ENCODE data around the gene ARAP1. TPM values are rescaled to one million over a fixed set of nuclear protein-coding genes. Genes with fewer than 3 reads are reported as not detected.

ARAP1 gene
- polyA plus RNA-seq, 3 donors = 48.7 to 487 (median 79.0) TPM

GRCh38 chr11:72719551-72719950 is 32.7 kb downstream of the ARAP1 start:
- Histone ChIP-seq H4K20me1 (ENCODE audit: insufficient read depth, low read length) (peaks cover 100% of the 10 kb centered on the region), H3K36me3 (replicated peaks in 1 of 2; ENCODE audit: control insufficient read depth in 1 of 2, insufficient read depth in 2 of 2, low read length in 2 of 2) (peaks cover 48 to 80% of the 10 kb centered on the region in 2 donors), H2AFZ (ENCODE audit: insufficient read depth, low read depth, low read length, poor library complexity, severe bottlenecking) (no peak overlapping the region), H3K27ac (ENCODE audit: low read depth in 1 of 2, low read length in 2 of 2) (peak overlapping the region; percentile 75 to 85), H3K27me3 (ENCODE audit: control insufficient read depth in 2 of 2, insufficient read depth in 2 of 2, low read length in 2 of 2) (no peaks in the 10 kb centered on the region), H3K4me2 (replicated peaks; ENCODE audit: extremely low read depth, low read length, poor library complexity, severe bottlenecking) (peak overlapping the region; percentile 94), H3K4me3 (replicated peaks in 1 of 3; ENCODE audit: low read depth in 2 of 3, low read length in 3 of 3) (peak overlapping the region; percentile 64 to 85 (median 66)), H3K4me1 (ENCODE audit: control insufficient read depth in 1 of 2, insufficient read depth in 2 of 2, low read length in 2 of 2) (peaks cover 75 to 89% of the 10 kb centered on the region in 2 donors), H3K79me2 (ENCODE audit: insufficient read depth, low read length) (peaks cover 100% of the 10 kb centered on the region), H3K9me3 (replicated peaks in 1 of 2; ENCODE audit: control insufficient read depth in 1 of 2, insufficient read depth in 1 of 2, low read length in 2 of 2) (no peaks in the 10 kb centered on the region), H3K9ac (ENCODE audit: insufficient read depth, low read length, poor library complexity, severe bottlenecking) (peak overlapping the region; percentile 64)
- intact Hi-C loops (cut with micrococcal nuclease) = loop anchor here in 1 of 2 donors (10.0 kb wide), 1 partner anchor 455 kb away; no protein-coding TSS in a partner anchor
- H3K9me3 Mint-ChIP-seq = no peaks in the 10 kb centered on the region
- H3K36me3 Mint-ChIP-seq = peaks cover 70 to 87% of the 10 kb centered on the region in 2 donors
- WGBS (ENCODE audit: insufficient coverage) = 82% methylated on average over 4 of the region's 4 CpGs
- H3K4me3 Mint-ChIP-seq = peak overlapping the region; percentile 90 to 99
- H3K4me1 Mint-ChIP-seq = peaks cover 88% of the 10 kb centered on the region
- H3K27ac Mint-ChIP-seq = peak overlapping the region; percentile 88 to 98 (median 96)
- DNase-seq = no peak
- TF ChIP-seq CTCF (IDR thresholded peaks at IDR 0.05) = no peak
- H3K27me3 Mint-ChIP-seq (ENCODE audit: low read depth in 3 of 3) = peaks cover 0 to 7% (median 0%) of the 10 kb centered on the region in 3 donors

DNA sequence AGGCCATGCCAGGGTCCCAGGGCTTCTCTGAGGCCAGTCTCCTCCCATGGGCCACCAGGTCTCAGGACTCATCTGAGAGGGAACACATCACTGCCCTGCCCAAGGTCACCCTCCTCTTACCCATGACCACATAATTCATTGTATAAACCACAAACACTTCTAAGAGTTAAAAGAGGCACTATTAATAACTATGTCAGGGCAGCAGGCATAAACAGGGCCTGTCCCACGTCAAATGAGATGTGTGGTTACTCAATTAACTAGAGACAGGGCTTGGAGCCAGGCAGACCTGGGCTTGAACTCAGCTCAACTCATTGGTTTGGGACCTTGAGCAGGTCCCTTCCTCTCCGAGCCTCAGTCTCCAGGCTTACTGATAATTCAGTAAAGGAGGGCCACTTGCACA is 33.1 kb downstream of the ARAP1 start:
- Histone ChIP-seq H3K36me3 (replicated peaks in 1 of 2; ENCODE audit: control insufficient read depth in 1 of 2, insufficient read depth in 2 of 2, low read length in 2 of 2) (peaks cover 48 to 80% of the 10 kb centered on the region in 2 donors), H2AFZ (ENCODE audit: insufficient read depth, low read depth, low read length, poor library complexity, severe bottlenecking) (no peak overlapping the region), H3K27ac (ENCODE audit: low read depth in 1 of 2, low read length in 2 of 2) (peak overlapping the region; percentile 75 to 85), H4K20me1 (ENCODE audit: insufficient read depth, low read length) (peaks cover 100% of the 10 kb centered on the region), H3K9me3 (replicated peaks in 1 of 2; ENCODE audit: control insufficient read depth in 1 of 2, insufficient read depth in 1 of 2, low read length in 2 of 2) (no peaks in the 10 kb centered on the region), H3K27me3 (ENCODE audit: control insufficient read depth in 2 of 2, insufficient read depth in 2 of 2, low read length in 2 of 2) (no peaks in the 10 kb centered on the region), H3K4me3 (replicated peaks in 1 of 3; ENCODE audit: low read depth in 2 of 3, low read length in 3 of 3) (peak overlapping the region; percentile 64 to 85 (median 66)), H3K4me1 (ENCODE audit: control insufficient read depth in 1 of 2, insufficient read depth in 2 of 2, low read length in 2 of 2) (peaks cover 71 to 89% of the 10 kb centered on the region in 2 donors), H3K9ac (ENCODE audit: insufficient read depth, low read length, poor library complexity, severe bottlenecking) (peak overlapping the region; percentile 64), H3K79me2 (ENCODE audit: insufficient read depth, low read length) (peaks cover 100% of the 10 kb centered on the region), H3K4me2 (replicated peaks; ENCODE audit: extremely low read depth, low read length, poor library complexity, severe bottlenecking) (peak overlapping the region; percentile 94)
- Mint-ChIP-seq H3K36me3 (peaks cover 71 to 87% of the 10 kb centered on the region in 2 donors), H3K27ac (peak overlapping the region; percentile 93 to 98 (median 96)), H3K4me1 (peaks cover 88% of the 10 kb centered on the region), H3K4me3 (peak overlapping the region; percentile 90 to 99), H3K27me3 (ENCODE audit: low read depth in 3 of 3) (peaks cover 0 to 7% (median 0%) of the 10 kb centered on the region in 3 donors), H3K9me3 (no peaks in the 10 kb centered on the region)
- intact Hi-C loops (cut with micrococcal nuclease) = loop anchor here in 1 of 2 donors (10.0 kb wide), 1 partner anchor 456 kb away; no protein-coding TSS in a partner anchor
- 50% methylated on average over 2 of the region's 2 CpGs for whole genome bisulfite sequencing (ENCODE audit: insufficient coverage)
- peak; percentile 36 to 46 (median 38) for DNase-seq
- no peak for TF ChIP-seq CTCF (IDR thresholded peaks at IDR 0.05)
